Measurements from ENCODE around the gene CLTC.

CLTC gene

DNA sequence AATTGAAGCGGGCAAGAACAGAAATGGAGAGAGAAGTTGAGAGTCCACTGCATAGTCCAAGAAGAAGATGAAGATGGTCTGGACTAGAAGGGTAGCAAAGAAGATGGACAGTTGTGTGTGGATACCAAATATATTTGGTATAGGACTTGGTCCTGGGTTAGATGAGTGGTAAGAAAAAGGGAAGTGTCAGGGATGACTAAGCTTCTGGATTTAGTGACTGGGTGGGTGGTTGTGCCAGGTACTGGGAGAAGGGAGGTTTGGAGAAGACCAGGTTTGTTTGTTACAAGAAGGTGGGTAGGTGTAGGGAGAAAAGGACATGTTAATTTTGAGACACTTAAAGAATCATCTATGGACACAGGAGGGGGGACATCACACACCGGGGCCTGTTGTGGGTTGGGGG is 93.2 kb downstream of the CLTC start:
- Histone ChIP-seq H3K4me1 (ENCODE audit: control insufficient read depth in 2 of 2, insufficient read depth in 2 of 2, low read length in 2 of 2) (peaks cover 9 to 12% of the 10 kb centered on the region in 2 donors), H3K36me3 (ENCODE audit: control insufficient read depth in 2 of 2, insufficient read depth in 2 of 2, low read length in 2 of 2) (no peaks in the 10 kb centered on the region), H3K27me3 (ENCODE audit: control insufficient read depth in 2 of 2, insufficient read depth in 2 of 2, low read length in 2 of 2) (no peaks in the 10 kb centered on the region), H3K9me3 (ENCODE audit: control insufficient read depth in 2 of 2, low read length in 2 of 2) (no peaks in the 10 kb centered on the region), H3K4me3 (ENCODE audit: low read length in 2 of 2) (no peak overlapping the region), H3K9ac (ENCODE audit: low read depth in 1 of 2, low read length in 2 of 2) (no peak overlapping the region), H3K27ac (ENCODE audit: low read depth in 2 of 2, low read length in 2 of 2) (no peak overlapping the region)

DNA sequence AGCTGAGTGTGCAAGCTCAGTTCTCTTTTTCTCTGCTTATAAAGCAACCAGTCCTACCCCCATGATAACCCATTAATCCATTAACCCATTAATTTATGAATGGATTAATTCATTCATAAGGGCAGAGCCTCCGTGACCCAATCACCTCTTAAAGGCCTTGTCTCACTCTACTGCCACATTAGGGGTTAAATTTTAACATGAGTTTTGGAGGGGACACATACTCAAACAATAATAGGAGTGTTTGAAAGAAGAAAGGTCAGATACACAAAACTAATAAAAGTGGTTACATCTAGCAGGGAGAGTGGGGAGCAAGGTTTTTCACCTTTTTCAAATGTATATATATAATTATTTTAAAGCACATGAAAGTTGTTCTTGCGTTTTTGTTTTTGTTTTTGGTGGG is 94.6 kb downstream of the CLTC start:
- no peak overlapping the region for H3K27ac ChIP-seq (ENCODE audit: low read depth in 2 of 2, low read length in 2 of 2)
- no peak overlapping the region for H3K9ac ChIP-seq (ENCODE audit: low read depth in 1 of 2, low read length in 2 of 2)
- no peak overlapping the region for H3K4me3 ChIP-seq (ENCODE audit: low read length in 2 of 2)
- H3K4me1 ChIP-seq (ENCODE audit: control insufficient read depth in 2 of 2, insufficient read depth in 2 of 2, low read length in 2 of 2), result peaks cover 0 to 1% of the 10 kb centered on the region in 2 donors
- no peaks in the 10 kb centered on the region for H3K36me3 ChIP-seq (ENCODE audit: control insufficient read depth in 2 of 2, insufficient read depth in 2 of 2, low read length in 2 of 2)
- H3K27me3 ChIP-seq (ENCODE audit: control insufficient read depth in 2 of 2, insufficient read depth in 2 of 2, low read length in 2 of 2), result no peaks in the 10 kb centered on the region
- no peaks in the 10 kb centered on the region for H3K9me3 ChIP-seq (ENCODE audit: control insufficient read depth in 2 of 2, low read length in 2 of 2)

DNA sequence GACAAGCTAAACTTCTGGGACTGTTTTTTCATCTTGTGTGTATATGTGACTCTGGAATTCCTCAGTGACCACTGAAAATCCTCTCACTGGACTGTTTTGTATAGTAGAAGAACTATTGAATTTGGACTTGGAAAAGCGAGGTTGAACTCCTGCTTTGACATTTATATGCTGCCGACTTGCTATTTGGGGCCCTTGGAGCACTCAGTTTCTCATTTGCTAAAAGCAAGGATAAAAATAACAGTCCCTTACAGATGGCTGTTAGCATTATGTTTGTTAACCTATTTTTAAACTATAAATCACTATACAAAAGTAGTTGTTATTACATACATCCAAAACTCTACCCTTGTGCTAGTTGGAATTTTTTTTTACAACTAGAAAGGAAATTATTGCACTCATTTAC is 96.7 kb downstream of the CLTC start:
- Histone ChIP-seq H3K9ac (ENCODE audit: low read depth in 1 of 2, low read length in 2 of 2) (no peak overlapping the region), H3K36me3 (ENCODE audit: control insufficient read depth in 2 of 2, insufficient read depth in 2 of 2, low read length in 2 of 2) (no peaks in the 10 kb centered on the region), H3K4me3 (ENCODE audit: low read length in 2 of 2) (no peak overlapping the region), H3K27me3 (ENCODE audit: control insufficient read depth in 2 of 2, insufficient read depth in 2 of 2, low read length in 2 of 2) (no peaks in the 10 kb centered on the region), H3K9me3 (ENCODE audit: control insufficient read depth in 2 of 2, low read length in 2 of 2) (no peaks in the 10 kb centered on the region), H3K4me1 (ENCODE audit: control insufficient read depth in 2 of 2, insufficient read depth in 2 of 2, low read length in 2 of 2) (peaks cover 0 to 3% of the 10 kb centered on the region in 2 donors), H3K27ac (ENCODE audit: low read depth in 2 of 2, low read length in 2 of 2) (no peak overlapping the region)

DNA sequence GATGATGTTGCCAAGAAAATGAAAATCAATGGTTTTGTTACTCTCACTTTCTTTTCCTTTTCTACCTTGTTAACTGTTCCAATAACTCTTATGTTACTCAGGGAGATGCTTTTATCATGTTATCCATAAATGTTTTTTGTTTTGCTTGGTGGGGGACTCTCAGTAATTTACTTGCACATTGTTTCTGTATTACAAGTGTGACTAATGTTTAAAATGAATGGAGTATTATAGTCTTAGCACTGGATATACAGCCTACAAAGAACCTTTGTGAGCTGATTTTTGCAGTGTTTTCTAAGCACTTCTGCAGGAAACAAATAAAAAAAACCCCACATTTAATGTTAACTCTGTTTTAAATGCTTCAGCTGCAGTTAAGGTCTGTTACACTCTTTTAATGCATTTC is 99.8 kb downstream of the CLTC start:
- Histone ChIP-seq H3K4me1 (ENCODE audit: control insufficient read depth in 2 of 2, insufficient read depth in 2 of 2, low read length in 2 of 2) (peaks cover 5 to 16% of the 10 kb centered on the region in 2 donors), H3K9ac (ENCODE audit: low read depth in 1 of 2, low read length in 2 of 2) (no peak overlapping the region), H3K27me3 (ENCODE audit: control insufficient read depth in 2 of 2, insufficient read depth in 2 of 2, low read length in 2 of 2) (no peaks in the 10 kb centered on the region), H3K4me3 (ENCODE audit: low read length in 2 of 2) (no peak overlapping the region), H3K27ac (ENCODE audit: low read depth in 2 of 2, low read length in 2 of 2) (no peak overlapping the region), H3K36me3 (ENCODE audit: control insufficient read depth in 2 of 2, insufficient read depth in 2 of 2, low read length in 2 of 2) (no peaks in the 10 kb centered on the region), H3K9me3 (ENCODE audit: control insufficient read depth in 2 of 2, low read length in 2 of 2) (no peaks in the 10 kb centered on the region)

DNA sequence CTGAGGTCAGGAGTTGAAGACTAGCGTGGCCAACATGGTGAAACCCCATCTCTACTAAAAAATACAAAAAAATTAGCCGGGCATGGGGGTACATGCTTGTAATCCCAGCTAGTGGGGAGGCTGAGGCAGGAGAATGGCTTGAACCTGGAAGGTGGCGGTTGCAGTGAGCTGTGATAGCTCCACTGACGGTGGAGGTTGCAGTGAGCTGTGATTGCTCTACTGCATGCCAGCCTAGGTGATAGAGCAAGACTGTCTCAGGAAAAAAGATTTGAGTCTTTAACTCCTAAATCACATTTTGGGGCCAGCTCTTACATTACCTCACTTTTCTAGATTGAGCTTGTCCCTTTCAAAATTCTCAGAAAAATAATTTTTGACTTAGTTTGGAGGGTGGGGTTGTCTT is 102.9 kb downstream of the CLTC start:
- no peak overlapping the region for H3K4me3 ChIP-seq (ENCODE audit: low read length in 2 of 2)
- H3K36me3 ChIP-seq (ENCODE audit: control insufficient read depth in 2 of 2, insufficient read depth in 2 of 2, low read length in 2 of 2), result no peaks in the 10 kb centered on the region
- H3K27ac ChIP-seq (ENCODE audit: low read depth in 2 of 2, low read length in 2 of 2), result peak overlapping the region in 1 of 2 donors; percentile 79
- H3K4me1 ChIP-seq (ENCODE audit: control insufficient read depth in 2 of 2, insufficient read depth in 2 of 2, low read length in 2 of 2), result peaks cover 5 to 20% of the 10 kb centered on the region in 2 donors
- H3K27me3 ChIP-seq (ENCODE audit: control insufficient read depth in 2 of 2, insufficient read depth in 2 of 2, low read length in 2 of 2), result no peaks in the 10 kb centered on the region
- H3K9ac ChIP-seq (ENCODE audit: low read depth in 1 of 2, low read length in 2 of 2), result no peak overlapping the region
- H3K9me3 ChIP-seq (ENCODE audit: control insufficient read depth in 2 of 2, low read length in 2 of 2), result no peaks in the 10 kb centered on the region

DNA sequence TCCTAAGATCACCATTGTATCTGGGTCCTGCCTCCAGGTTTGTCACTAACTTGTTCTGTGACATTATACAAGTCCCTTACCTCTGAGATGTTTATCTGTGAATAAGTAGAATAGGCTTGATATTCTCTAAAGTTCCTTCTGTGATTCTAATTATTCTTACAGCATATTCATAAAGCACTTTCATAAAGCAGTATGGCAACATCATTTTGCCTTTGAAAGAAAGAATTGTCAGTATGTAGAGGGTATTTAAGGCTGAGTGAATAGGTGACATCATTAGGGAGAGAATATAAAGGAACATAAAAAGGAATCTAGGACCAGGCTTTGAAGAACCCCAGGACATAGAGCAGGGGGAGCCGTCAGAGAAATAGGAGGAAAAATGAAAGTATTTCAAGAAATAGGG is 103.3 kb downstream of the CLTC start:
- Histone ChIP-seq H3K9me3 (ENCODE audit: control insufficient read depth in 2 of 2, low read length in 2 of 2) (no peaks in the 10 kb centered on the region), H3K36me3 (ENCODE audit: control insufficient read depth in 2 of 2, insufficient read depth in 2 of 2, low read length in 2 of 2) (no peaks in the 10 kb centered on the region), H3K27me3 (ENCODE audit: control insufficient read depth in 2 of 2, insufficient read depth in 2 of 2, low read length in 2 of 2) (no peaks in the 10 kb centered on the region), H3K4me1 (ENCODE audit: control insufficient read depth in 2 of 2, insufficient read depth in 2 of 2, low read length in 2 of 2) (peaks cover 5 to 23% of the 10 kb centered on the region in 2 donors), H3K4me3 (ENCODE audit: low read length in 2 of 2) (peak overlapping the region; percentile 43 to 46), H3K9ac (ENCODE audit: low read depth in 1 of 2, low read length in 2 of 2) (peak overlapping the region in 1 of 2 donors; percentile 40), H3K27ac (ENCODE audit: low read depth in 2 of 2, low read length in 2 of 2) (peak overlapping the region; percentile 56 to 79)

DNA sequence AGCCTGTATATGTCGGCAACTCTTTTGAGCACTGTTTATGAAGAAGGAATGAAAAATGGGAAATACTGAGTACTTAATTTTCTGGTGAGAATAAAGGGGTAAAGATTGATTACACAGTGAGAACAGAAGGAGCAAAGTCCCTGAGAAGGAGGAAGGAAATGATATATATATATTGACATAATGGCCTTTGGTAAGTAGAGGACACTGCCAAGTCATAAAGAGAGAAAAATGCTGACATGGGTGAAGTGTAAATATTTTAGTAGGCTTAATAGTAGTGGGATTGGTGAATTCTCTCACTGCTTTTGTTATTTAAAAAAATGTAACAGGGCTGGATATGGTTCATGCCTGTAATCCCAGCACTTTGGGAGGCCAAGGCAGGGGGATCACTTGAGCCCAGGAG is 103.9 kb downstream of the CLTC start:
- Histone ChIP-seq H3K9me3 (ENCODE audit: control insufficient read depth in 2 of 2, low read length in 2 of 2) (no peaks in the 10 kb centered on the region), H3K27ac (ENCODE audit: low read depth in 2 of 2, low read length in 2 of 2) (peak overlapping the region; percentile 56 to 79), H3K4me3 (ENCODE audit: low read length in 2 of 2) (peak overlapping the region; percentile 43 to 46), H3K9ac (ENCODE audit: low read depth in 1 of 2, low read length in 2 of 2) (peak overlapping the region in 1 of 2 donors; percentile 40), H3K36me3 (ENCODE audit: control insufficient read depth in 2 of 2, insufficient read depth in 2 of 2, low read length in 2 of 2) (no peaks in the 10 kb centered on the region), H3K27me3 (ENCODE audit: control insufficient read depth in 2 of 2, insufficient read depth in 2 of 2, low read length in 2 of 2) (no peaks in the 10 kb centered on the region), H3K4me1 (ENCODE audit: control insufficient read depth in 2 of 2, insufficient read depth in 2 of 2, low read length in 2 of 2) (peaks cover 5 to 23% of the 10 kb centered on the region in 2 donors)

DNA sequence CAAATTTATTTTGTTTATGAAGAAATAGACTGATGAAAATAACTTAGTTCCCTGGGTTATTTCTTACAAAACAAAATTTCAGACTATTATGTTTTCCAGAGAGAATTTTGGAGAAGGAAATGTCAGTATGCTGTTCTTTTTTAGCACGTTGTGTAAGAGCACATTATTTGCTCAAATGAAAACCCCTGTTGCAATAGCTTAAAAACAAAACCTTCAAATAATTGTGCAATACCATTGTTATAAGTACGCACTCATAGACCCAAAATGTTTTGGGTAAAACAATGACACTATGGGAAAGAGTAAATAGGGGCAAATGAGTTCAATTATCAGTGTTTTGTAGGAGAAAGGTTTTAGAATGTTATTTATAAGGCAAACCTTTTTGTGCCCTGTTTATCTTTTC is 106.0 kb downstream of the CLTC start:
- Histone ChIP-seq H3K9ac (ENCODE audit: low read depth in 1 of 2, low read length in 2 of 2) (no peak overlapping the region), H3K36me3 (ENCODE audit: control insufficient read depth in 2 of 2, insufficient read depth in 2 of 2, low read length in 2 of 2) (no peaks in the 10 kb centered on the region), H3K27me3 (ENCODE audit: control insufficient read depth in 2 of 2, insufficient read depth in 2 of 2, low read length in 2 of 2) (no peaks in the 10 kb centered on the region), H3K27ac (ENCODE audit: low read depth in 2 of 2, low read length in 2 of 2) (peak overlapping the region in 1 of 2 donors; percentile 9), H3K4me3 (ENCODE audit: low read length in 2 of 2) (no peak overlapping the region), H3K4me1 (ENCODE audit: control insufficient read depth in 2 of 2, insufficient read depth in 2 of 2, low read length in 2 of 2) (peaks cover 5 to 27% of the 10 kb centered on the region in 2 donors), H3K9me3 (ENCODE audit: control insufficient read depth in 2 of 2, low read length in 2 of 2) (no peaks in the 10 kb centered on the region)

DNA sequence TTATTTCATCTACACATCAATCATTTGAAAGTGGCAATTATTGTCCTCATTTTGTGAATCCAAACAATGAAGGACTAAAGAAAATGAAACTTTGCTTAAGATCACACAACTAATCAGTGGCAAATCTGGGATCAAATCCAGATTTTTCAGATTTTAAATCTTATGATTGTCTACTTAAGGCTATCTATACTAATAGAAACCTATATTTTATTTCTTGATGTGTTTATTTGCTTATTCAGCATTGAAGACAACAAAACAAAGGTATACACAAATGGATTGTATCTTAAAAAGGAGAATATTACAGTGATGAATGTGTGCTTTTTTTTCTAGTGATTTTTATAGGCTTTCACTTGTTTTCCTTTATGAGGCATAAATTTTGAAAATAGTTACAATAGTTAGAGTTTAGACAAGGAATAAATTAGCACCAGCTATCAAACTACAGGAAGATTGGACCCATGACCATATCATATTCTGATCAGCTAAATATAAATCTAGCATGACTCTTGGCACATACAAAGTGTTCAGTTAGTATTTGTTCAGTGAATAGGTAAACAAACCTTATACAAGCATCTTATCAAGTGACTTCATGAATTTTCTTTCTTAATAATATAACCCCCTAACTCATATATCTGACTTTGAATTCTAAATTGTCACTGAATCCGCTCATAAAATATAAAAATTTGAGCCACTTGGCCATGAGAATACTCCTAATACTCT is 108.3 kb downstream of the CLTC start:
- H3K36me3 ChIP-seq (ENCODE audit: control insufficient read depth in 2 of 2, insufficient read depth in 2 of 2, low read length in 2 of 2), result no peaks in the 10 kb centered on the region
- no peak overlapping the region for H3K9ac ChIP-seq (ENCODE audit: low read depth in 1 of 2, low read length in 2 of 2)
- peaks cover 4 to 22% of the 10 kb centered on the region in 2 donors for H3K4me1 ChIP-seq (ENCODE audit: control insufficient read depth in 2 of 2, insufficient read depth in 2 of 2, low read length in 2 of 2)
- H3K27me3 ChIP-seq (ENCODE audit: control insufficient read depth in 2 of 2, insufficient read depth in 2 of 2, low read length in 2 of 2), result no peaks in the 10 kb centered on the region
- H3K4me3 ChIP-seq (ENCODE audit: low read length in 2 of 2), result no peak overlapping the region
- no peaks in the 10 kb centered on the region for H3K9me3 ChIP-seq (ENCODE audit: control insufficient read depth in 2 of 2, low read length in 2 of 2)
- H3K27ac ChIP-seq (ENCODE audit: low read depth in 2 of 2, low read length in 2 of 2), result no peak overlapping the region

DNA sequence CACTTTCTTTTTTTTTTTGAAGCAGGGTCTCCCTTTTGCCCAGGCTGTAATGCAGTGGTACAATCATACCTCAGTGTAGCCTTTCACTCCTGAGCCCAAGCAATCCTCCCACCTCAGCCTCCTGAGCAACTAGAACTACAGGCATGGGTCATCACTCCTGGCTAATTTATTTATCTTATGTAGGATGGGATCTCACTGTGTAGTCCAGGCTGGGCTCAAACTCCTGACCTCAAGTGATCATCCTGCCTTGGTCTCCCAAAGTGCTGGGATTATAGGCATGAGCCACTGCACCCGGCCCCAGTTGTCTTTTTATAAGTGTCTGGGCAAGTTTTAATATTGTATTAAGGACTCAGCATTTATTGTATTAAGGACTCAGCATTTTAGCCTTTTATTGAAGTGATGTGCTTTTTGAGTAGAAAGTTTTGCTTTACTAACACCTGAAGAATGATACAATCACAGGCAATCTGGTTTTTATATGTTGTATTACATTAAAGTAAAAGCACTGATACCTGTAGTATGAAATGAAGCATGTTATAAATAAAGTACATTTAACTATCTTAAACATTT is 110.7 kb downstream of the CLTC start:
- Histone ChIP-seq H3K27ac (ENCODE audit: low read depth in 2 of 2, low read length in 2 of 2) (no peak overlapping the region), H3K9ac (ENCODE audit: low read depth in 1 of 2, low read length in 2 of 2) (no peak overlapping the region)

More for the DNA sequence above, 110.7 kb downstream of the CLTC start:
- H3K36me3 ChIP-seq (ENCODE audit: control insufficient read depth in 2 of 2, insufficient read depth in 2 of 2, low read length in 2 of 2), result no peaks in the 10 kb centered on the region
- H3K4me3 ChIP-seq (ENCODE audit: low read length in 2 of 2), result no peak overlapping the region
- no peaks in the 10 kb centered on the region for H3K27me3 ChIP-seq (ENCODE audit: control insufficient read depth in 2 of 2, insufficient read depth in 2 of 2, low read length in 2 of 2)
- no peaks in the 10 kb centered on the region for H3K9me3 ChIP-seq (ENCODE audit: control insufficient read depth in 2 of 2, low read length in 2 of 2)
- H3K4me1 ChIP-seq (ENCODE audit: control insufficient read depth in 2 of 2, insufficient read depth in 2 of 2, low read length in 2 of 2), result peaks cover 14 to 31% of the 10 kb centered on the region in 2 donors

Data from mucosa of rectum (tissue), 2 donors.